ENCODE measurements around the gene DAAM1.

The DAAM1 gene

GRCh38 chr14:59188461-59189090, at the start of gene DAAM1:
Gene DAAM1 (plus strand): TSS chr14:59188667. CDS start chr14:59263478, 74,811 bp downstream.
- DNase-seq (ENCODE audit: low read depth): peak; percentile 93

- DNase-seq (ENCODE audit: low read depth): no peak
Measured at GRCh38 chr14:59139324-59139723, 49.1 kb upstream of the DAAM1 start.

DNA sequence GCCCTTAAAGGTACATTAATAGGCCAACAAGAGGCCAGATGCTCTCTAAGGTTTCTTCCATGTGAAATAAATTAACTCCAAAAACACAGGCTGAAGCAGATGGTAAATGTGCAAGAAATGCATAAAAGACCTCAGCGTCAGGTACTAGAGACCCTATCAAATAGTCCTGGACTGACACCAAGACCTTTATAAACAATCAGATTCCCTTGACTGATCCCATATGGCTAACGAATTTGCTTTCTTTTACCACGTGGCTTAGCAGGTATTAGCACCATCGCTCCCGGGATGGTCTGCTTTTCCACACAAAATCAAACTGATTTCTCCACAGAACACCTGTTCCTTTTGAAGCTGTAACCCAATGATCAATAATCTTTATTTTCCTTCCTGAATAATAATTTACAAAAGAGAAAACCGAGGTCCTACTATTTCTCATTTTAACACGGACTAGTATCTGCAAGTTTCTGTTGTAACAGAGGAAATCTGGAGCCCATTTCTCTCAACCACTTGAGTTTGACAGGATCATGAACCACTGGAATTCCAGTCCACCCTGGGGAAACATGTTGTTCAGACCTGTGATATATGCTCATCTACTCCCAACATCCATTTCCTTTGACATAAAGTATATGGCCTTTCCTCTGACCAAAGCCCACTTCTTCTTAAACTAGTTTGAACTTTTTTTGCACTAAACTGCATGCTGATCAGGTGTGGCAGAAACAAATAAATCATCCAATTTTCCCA, 48.2 kb upstream of the DAAM1 start:
- DNase-seq (ENCODE audit: low read depth): no peak

GRCh38 chr14:59146484-59146883, 42.0 kb upstream of the DAAM1 start:
- no peak for DNase-seq (ENCODE audit: low read depth)

GRCh38 chr14:59147007-59147406, 41.5 kb upstream of the DAAM1 start:
- no peak for DNase-seq (ENCODE audit: low read depth)

DNA sequence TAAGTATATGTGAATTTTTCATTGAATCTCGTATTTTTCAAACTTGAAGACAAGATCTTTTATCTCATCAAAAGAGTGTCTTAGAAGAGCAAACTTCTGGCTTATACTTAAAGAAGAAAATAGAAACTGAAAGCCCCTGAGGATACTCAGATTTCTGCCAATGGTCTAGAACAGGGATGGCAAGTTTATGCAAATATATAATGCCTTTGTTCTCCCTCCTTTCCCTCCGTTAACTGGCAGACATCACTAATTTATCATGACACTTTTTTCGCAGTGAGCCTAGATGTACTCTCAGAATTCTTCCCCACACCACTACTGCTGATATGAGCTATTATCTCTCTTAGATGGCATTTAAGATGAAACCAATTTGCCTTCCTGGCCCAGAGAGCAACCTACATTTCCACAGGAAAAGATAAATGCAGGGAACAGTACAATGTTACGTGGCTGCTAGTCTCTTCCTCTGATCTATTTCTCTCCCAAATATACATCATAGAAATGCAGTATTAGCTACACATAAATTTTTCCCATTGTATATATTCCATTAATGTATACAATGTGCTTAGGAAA, 40.0 kb upstream of the DAAM1 start:
- no peak for DNase-seq (ENCODE audit: low read depth)

GRCh38 chr14:59150990-59151389, 37.5 kb upstream of the DAAM1 start:
- no peak for DNase-seq (ENCODE audit: low read depth)

DNA sequence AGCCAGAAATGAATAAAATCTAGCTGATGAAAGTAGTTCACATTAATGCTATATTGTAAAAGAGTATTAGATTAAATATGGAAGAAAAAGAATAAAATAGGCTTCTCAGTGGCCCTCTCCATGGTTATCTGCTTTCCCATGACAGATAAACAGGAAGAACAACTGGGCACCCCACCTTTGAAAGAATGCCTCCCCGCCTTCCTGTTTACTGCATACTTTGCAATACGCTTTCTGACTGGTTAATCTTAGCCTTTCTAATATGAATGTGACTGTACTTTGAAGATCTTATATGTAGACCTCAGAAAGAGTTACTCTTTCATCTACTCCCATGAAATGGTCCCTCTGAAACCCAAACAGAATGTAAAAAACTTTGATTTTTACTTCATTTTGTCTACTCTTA, 34.1 kb upstream of the DAAM1 start:
- no peak for DNase-seq (ENCODE audit: low read depth)

- no peak for DNase-seq (ENCODE audit: low read depth)
Measured at GRCh38 chr14:59155886-59156285, 32.6 kb upstream of the DAAM1 start.

GRCh38 chr14:59159169-59159568, 29.3 kb upstream of the DAAM1 start:
- DNase-seq (ENCODE audit: low read depth): no peak

DNA sequence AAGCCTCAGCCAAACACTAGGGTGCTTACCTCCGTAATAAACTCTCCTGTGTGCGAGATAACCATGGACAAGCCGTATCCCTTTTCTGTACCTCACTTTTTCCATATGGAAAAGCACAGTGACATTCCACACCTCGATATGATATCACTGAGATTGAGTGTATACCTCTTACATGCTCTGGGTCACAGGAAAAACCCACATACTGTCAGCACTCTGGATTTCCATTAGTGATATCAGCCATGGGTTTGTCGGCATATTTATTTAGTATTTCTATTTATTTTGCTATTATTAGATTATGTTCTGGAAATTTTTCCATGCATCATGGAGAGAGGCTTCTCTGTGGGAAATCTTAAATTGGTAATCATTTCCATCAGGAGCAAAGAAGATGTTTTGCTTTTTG, 28.0 kb upstream of the DAAM1 start:
- DNase-seq (ENCODE audit: low read depth): no peak

- no peak for DNase-seq (ENCODE audit: low read depth)
Measured at GRCh38 chr14:59161561-59162175, 26.8 kb upstream of the DAAM1 start.

DNA sequence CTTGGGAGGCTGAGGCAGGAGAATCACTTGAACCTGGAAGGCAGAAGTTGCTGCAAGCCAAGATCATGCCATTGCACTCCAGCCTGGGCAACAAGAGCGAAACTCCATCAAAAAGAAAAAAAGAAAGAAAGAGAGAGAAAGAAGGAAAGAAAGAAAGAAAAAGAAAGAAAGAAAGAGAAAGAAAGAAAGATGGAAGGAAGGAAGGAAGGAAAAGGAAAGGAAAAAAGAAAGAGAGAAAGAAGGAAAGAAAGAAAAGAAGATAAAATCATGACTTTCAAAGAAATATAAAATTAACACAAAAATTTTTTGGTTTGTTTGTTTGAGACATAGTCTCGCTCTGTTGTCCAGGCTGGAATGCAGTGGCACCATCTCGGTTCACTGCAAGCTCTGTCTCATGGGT, 22.2 kb upstream of the DAAM1 start:
- DNase-seq (ENCODE audit: low read depth): no peak

- no peak for DNase-seq (ENCODE audit: low read depth)
Measured at GRCh38 chr14:59175404-59175803, 13.1 kb upstream of the DAAM1 start.

- DNase-seq (ENCODE audit: low read depth): no peak
Measured at GRCh38 chr14:59176765-59177164, 11.7 kb upstream of the DAAM1 start.

DNA sequence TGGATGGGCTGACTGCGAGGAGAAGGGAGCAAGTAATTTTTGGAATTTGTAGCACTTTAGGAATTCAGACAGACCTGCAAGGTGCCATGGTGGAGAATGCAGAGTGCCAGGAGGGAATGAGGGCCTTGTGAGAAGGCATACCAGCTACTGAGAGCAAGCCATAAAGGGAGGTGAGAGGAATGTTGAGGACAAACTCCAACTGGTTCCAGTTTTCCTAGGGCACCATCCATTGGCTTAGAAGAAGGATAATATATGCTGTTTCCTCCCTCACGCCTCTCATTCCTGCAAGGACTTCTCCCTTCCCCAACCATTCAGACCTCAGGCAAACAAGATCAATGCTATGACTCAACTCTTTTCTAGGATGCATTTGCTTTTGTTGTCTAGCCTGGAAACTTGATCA, 11.2 kb upstream of the DAAM1 start:
- no peak for DNase-seq (ENCODE audit: low read depth)

DNA sequence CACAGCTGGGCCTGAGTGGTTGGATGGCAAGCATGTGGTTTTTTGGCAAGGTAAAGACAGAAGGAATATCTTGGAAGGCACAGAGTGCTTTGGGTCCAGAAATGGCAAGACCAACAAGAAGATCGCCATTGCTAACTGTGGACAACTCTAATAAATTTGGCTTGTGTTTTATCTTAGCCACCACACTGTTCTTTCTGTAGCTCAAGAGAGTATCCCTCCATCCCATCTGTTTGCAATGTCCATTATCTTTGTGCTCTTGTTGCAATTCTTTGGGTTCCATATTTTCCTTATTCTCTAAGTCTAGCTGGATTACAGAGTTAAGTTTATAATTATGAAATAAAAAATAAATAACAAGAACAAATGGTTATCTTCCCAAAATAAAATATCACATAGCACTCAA, 6.7 kb upstream of the DAAM1 start:
- DNase-seq (ENCODE audit: low read depth): no peak

DNA sequence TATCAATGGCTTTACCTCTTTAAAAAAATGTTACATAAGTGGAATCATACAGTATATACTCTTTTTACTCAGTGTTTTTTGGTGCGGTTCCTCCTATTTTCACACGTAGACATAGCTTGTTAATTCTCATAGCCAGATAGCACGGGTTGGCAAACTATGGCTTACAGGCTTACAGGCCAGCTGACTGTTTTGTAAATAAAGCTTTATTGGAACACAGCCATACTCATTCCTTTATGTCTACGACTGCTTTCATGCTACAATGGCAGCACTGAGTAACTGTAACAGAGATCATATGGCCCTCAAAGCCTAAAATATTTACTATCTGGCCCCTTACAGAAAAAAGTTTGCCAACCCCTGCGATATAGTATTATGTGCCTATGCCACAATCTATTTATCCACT, 5.8 kb upstream of the DAAM1 start:
- DNase-seq (ENCODE audit: low read depth): no peak

DNA sequence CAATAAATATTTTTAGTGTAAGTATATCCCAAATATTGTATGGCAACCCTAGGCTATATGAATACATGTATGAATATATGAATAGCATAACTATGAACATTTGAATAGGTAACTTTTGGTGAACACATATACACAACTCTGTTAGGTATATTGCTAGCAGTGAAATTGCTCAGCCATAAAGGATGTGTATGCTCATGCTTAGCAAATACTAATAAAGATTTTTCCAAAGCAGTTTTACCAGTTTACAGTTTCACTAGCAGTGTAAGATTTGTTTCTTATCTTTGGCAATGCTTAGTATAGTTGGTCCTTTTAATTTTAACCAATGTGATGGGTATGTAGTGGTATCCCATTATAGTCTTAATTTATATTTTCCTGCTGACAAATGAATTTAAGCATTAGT, 5.3 kb upstream of the DAAM1 start:
- no peak for DNase-seq (ENCODE audit: low read depth)

GRCh38 chr14:59184396-59184795, 4.1 kb upstream of the DAAM1 start:
- DNase-seq (ENCODE audit: low read depth): no peak

DNA sequence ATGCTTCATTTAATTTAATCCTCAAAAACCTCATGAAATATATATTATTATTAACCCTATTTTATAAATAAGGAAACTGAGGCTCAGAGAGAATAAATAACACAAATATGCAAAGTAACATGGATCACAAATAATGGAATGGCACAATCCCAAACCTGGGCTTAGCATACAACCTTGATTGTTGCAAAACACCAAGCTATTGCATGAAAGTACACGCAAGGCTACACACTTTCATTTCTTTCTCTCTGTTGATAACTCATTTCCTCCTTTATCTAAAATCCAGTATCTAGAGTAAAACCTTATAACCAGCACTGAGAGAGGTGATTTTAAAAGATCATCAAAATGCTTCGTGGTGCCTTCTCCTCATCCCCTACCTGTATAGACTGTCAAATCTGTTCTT, 2.8 kb upstream of the DAAM1 start:
- no peak for DNase-seq (ENCODE audit: low read depth)

GRCh38 chr14:59186306-59186705, 2.2 kb upstream of the DAAM1 start:
- no peak for DNase-seq (ENCODE audit: low read depth)

GRCh38 chr14:59187118-59187517, 1.3 kb upstream of the DAAM1 start:
- no peak for DNase-seq (ENCODE audit: low read depth)

Data from activated T-helper 9 cell treated with anti-CD3 and anti-CD28 coated beads, Interleukin-2, amount 50 U/mL, for 16 hours (primary cell).